ENCODE measurements around the gene KDM4F. TPM values are rescaled to one million over a fixed set of nuclear protein-coding genes. Genes with fewer than 3 reads are reported as not detected.
"Not testable (repeated sequence)": the region's sequence is repeated elsewhere in the genome, so short reads cannot be mapped to it uniquely, and the experiment has no call there.

The KDM4F gene
- not detected in 2 replicates for total RNA-seq

- not testable (repeated sequence) for DNase-seq (ENCODE audit: low read depth); H3K4me3 ChIP-seq (ENCODE audit: low read depth, low read length)
These were observed at the start of gene KDM4F for GRCh38 chr11:95049122-95049521. TSS of gene KDM4F (plus strand) at chr11:95049422.

- no peak for DNase-seq (ENCODE audit: low read depth)
- H3K4me3 ChIP-seq (ENCODE audit: low read depth, low read length), result no peak overlapping the region
- TF ChIP-seq CTCF (conservative IDR thresholded peaks at IDR 0.05; ENCODE audit: low read depth, low read length), result no peak
These were observed 45.5 kb upstream of the KDM4F start for GRCh38 chr11:95003716-95004115.

- no peak overlapping the region for H3K4me3 ChIP-seq (ENCODE audit: low read depth, low read length)
- TF ChIP-seq CTCF (conservative IDR thresholded peaks at IDR 0.05; ENCODE audit: low read depth, low read length), result no peak
- no peak for DNase-seq (ENCODE audit: low read depth)
These were observed 43.6 kb upstream of the KDM4F start for GRCh38 chr11:95005642-95006041.

DNA sequence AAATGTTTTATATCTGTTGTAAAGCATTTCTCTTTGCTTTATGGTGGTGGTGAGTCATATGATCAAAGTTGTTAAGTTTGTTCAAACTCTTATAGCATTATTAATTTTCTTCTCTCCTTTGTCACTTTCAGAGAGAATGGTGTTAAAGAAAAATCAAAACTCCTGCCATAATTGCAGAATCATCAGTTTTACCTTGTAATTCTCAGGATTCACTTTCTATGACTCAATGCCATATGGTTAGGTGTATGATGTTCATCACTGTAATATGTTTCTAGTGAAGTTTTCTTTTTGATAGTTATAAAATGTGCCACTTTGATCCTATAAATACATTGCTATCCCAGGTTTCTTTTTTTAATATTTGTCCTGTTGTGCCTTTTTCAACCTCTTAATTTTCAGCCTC lies 37.8 kb upstream of the KDM4F start:
- TF ChIP-seq CTCF (conservative IDR thresholded peaks at IDR 0.05; ENCODE audit: low read depth, low read length), result no peak
- no peak for DNase-seq (ENCODE audit: low read depth)
- no peak overlapping the region for H3K4me3 ChIP-seq (ENCODE audit: low read depth, low read length)

GRCh38 chr11:95014184-95014821 lies 34.9 kb upstream of the KDM4F start:
- TF ChIP-seq CTCF (conservative IDR thresholded peaks at IDR 0.05; ENCODE audit: low read depth, low read length), result no peak
- no peak overlapping the region for H3K4me3 ChIP-seq (ENCODE audit: low read depth, low read length)

DNA sequence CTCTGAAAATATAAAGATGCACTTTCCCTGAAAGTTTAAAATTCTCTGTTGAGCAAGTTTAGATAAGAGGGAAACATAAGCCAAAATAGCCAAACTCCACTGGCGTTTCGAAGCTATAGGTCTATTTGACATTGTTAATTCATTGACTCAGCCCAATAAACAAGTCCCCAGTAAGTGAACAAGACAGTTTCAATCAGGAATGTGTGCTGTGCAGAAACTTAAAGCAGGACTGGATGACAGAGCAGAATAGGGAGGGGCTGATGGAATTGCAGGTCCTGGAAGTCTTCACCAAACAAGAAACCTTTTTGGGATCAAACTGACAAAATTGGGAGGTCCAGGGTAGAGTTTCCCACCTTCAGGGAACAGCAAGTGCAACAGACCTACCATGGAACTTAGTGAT lies 33.1 kb upstream of the KDM4F start:
- H3K4me3 ChIP-seq (ENCODE audit: low read depth, low read length), result no peak overlapping the region
- DNase-seq (ENCODE audit: low read depth), result no peak
- TF ChIP-seq CTCF (conservative IDR thresholded peaks at IDR 0.05; ENCODE audit: low read depth, low read length), result no peak

More at GRCh38 chr11:95014184-95014821, 34.9 kb upstream of the KDM4F start:
- no peak for DNase-seq (ENCODE audit: low read depth)

- not testable (repeated sequence) for DNase-seq (ENCODE audit: low read depth); H3K4me3 ChIP-seq (ENCODE audit: low read depth, low read length)
These were observed 27.8 kb upstream of the KDM4F start for GRCh38 chr11:95021468-95021867.

GRCh38 chr11:95024958-95025357 lies 24.3 kb upstream of the KDM4F start, which contains the start of gene KDM4E:
TSS of gene KDM4E (plus strand) at chr11:95025258. CDS start at chr11:95025558, 300 bp downstream.
- DNase-seq (ENCODE audit: low read depth), result no peak
- no peak for TF ChIP-seq CTCF (conservative IDR thresholded peaks at IDR 0.05; ENCODE audit: low read depth, low read length)
- H3K4me3 ChIP-seq (ENCODE audit: low read depth, low read length), result no peak within 1 kb of the TSS

DNA sequence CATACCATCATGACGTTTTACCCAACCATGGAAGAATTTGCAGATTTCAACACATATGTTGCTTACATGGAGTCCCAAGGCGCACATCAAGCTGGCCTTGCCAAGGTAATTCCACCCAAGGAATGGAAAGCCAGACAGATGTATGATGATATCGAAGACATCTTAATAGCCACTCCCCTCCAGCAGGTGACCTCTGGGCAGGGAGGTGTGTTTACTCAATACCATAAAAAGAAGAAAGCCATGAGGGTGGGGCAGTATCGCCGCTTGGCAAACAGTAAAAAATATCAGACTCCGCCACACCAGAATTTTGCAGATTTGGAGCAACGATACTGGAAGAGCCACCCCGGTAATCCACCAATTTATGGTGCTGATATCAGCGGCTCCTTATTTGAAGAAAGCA lies 23.6 kb upstream of the KDM4F start:
- H3K4me3 ChIP-seq (ENCODE audit: low read depth, low read length); DNase-seq (ENCODE audit: low read depth): not testable (repeated sequence)

All from epithelial cell of proximal tubule (primary cell).